GM12874 (cell line): Measurements from ENCODE around the gene SNX2.

ENCODE experiments used
- TF ChIP-seq, protein P1 (sequence below): IDR thresholded peaks from 2 replicates; pipeline ENCODE4 v1.5.1; 2011; ENCODE audit warnings: low read depth, mild to moderate bottlenecking, control low read depth, low read length, moderate library complexity; ENCODE audit not compliant: insufficient read depth

The SNX2 gene

GRCh38 chr5:122757285-122757684 lies 17.6 kb upstream of the SNX2 start:
- TF ChIP-seq, protein P1, sequence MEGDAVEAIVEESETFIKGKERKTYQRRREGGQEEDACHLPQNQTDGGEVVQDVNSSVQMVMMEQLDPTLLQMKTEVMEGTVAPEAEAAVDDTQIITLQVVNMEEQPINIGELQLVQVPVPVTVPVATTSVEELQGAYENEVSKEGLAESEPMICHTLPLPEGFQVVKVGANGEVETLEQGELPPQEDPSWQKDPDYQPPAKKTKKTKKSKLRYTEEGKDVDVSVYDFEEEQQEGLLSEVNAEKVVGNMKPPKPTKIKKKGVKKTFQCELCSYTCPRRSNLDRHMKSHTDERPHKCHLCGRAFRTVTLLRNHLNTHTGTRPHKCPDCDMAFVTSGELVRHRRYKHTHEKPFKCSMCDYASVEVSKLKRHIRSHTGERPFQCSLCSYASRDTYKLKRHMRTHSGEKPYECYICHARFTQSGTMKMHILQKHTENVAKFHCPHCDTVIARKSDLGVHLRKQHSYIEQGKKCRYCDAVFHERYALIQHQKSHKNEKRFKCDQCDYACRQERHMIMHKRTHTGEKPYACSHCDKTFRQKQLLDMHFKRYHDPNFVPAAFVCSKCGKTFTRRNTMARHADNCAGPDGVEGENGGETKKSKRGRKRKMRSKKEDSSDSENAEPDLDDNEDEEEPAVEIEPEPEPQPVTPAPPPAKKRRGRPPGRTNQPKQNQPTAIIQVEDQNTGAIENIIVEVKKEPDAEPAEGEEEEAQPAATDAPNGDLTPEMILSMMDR, result no peak

GRCh38 chr5:122759241-122760070 lies 15.4 kb upstream of the SNX2 start:
- TF ChIP-seq, protein P1, result no peak

- TF ChIP-seq, protein P1, result no peak
These were observed 14.6 kb upstream of the SNX2 start for GRCh38 chr5:122760236-122760635.

DNA sequence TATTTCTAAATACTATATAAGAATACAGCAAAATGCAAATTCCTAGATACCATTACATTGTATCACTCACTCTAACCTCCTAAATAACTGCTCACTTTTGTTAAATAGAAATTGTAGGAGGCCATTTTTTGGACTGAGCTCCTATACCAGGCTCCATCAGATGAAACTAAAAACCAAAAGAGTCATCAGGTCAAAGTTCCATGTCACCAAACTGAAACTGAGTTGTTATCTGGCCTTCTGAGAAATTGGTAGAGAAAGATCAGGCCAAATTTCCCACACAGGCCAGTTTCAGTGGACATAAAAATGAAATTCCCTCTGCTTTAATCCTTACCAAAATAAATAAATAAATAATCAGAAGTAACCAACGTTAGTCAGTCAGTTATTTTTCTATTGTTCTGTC lies 13.8 kb upstream of the SNX2 start:
- TF ChIP-seq, protein P1, result no peak

DNA sequence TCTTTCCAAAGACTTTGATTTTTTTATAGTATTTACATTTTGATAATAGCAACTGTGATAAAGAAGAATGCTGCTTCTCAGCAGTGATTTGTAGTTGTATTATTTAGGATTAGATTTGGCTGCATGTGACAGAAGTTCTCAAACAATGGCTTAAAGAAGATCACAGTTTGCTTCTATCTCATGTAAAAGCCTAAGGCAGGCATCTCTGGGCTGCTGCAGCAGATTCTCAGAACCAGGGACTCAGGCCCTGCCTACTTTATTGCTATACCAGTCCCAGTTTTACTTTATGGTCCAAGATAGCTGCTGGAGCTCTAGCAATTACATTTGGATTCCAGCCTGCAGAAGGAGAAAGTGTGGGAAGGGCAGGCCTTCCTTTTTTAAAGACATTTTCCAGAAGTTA lies 8.8 kb upstream of the SNX2 start:
- TF ChIP-seq, protein P1, result no peak

GRCh38 chr5:122770477-122770876 lies 4.4 kb upstream of the SNX2 start:
- TF ChIP-seq, protein P1, result no peak

DNA sequence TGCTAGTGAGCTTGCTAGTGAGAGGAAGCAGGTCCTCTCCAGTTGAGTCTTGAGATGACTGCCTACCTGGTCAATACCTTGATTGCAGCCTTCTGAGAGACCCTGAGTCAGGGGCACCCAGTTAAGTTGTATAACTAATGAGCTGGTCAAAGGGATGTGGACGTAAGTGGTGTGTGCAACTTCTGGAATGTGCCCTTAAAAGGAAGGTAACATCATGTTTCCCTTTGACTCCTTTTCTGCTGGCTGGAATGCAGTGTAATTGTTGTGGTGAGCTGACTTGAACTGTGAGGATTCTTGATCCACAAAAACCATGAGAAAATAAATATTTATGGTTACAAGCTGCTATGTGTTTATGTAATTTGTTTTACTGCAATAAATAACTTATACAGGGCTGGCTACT lies 2.4 kb upstream of the SNX2 start:
- TF ChIP-seq, protein P1, result no peak

DNA sequence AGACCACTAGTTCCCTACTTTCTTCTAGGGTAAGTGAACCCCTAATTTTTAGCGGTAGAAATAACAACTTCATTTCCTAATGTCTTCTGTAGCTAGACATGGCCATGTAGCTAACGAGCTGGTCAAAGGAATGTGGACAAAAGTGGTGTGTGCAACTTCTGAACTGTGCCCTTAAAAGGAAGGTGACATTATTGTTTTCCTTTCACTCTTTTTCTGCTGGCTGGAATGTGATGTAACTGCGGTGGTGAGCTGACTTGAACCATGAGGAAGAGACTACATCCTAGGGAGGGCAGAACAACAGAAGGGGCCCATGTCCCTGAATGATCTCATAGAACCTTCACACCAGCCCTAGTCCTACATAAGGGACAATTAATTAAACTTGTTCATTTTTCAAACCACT lies 1.3 kb upstream of the SNX2 start:
- TF ChIP-seq, protein P1, result no peak
